GM21786 (cell line): Measurements from ENCODE around the gene LYRM9.
"Not testable (repeated sequence)": the region's sequence is repeated elsewhere in the genome, so short reads cannot be mapped to it uniquely, and the experiment has no call there.

Experiments used
- ATAC-seq: cut with Tn5 transposase; IDR thresholded peaks from one replicate; pipeline ENCODE4 v1.9.1; 2021; ENCODE audit not compliant: unreplicated experiment

The LYRM9 gene

GRCh38 chr17:27878776-27879562 lies 14.2 kb downstream of the LYRM9 start:
- no peak for ATAC-seq

DNA sequence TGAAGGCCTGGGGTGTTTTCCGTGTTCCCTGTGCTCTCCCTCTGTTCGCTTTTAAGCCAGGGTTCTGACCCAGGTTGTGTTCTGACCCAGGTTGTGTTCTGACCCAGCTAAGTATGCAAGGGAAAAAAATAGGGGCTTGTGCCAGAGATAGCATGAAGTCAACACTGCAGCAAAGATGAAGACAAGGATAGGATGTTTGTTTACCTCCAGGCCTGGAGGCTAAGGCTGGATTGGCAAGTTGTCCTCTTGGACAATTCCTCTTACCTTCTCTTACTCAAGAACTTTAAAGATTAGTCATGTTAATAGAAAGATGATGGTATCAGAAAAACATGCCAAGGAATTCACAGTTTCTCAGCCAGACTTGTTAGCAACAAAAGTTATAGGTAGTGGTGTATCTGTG lies 19.4 kb downstream of the LYRM9 start:
- ATAC-seq = no peak

DNA sequence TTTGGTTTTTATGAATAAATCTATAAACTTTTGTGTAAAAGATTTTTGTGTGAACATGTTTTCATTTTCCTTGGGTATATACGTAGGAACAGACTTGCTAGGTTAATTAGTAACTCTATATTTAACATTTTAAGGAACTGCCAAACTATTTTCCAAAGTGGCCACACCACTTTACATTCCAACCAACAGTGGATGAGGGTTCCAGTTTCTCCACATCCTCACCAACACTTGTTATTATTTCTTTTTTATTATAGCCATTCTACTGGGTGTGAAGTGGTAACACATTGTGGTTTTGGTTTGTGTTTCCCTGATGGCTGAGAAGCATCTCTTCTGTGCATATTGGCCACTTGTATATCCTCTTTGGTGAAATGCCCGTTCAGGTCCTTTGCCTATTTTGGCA lies 20.0 kb downstream of the LYRM9 start:
- ATAC-seq = no peak

DNA sequence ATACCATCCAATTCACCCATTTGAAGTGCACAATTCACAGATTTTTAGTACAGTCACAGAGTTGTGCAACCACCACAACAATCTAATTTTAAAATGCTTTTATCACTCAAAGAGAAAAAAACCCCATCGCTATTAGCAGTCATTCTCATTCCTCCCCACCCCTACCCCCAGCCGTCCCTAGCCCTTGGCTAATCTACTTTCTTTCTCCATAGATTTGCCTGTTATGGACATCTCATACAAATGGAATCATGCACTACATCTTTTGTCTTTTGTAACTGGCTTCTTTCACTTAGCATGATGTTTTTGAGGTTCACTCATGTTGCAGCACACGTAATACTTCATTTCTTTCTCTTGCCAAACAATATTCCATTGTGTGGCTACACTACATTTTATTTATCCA lies 20.4 kb downstream of the LYRM9 start:
- ATAC-seq = no peak

DNA sequence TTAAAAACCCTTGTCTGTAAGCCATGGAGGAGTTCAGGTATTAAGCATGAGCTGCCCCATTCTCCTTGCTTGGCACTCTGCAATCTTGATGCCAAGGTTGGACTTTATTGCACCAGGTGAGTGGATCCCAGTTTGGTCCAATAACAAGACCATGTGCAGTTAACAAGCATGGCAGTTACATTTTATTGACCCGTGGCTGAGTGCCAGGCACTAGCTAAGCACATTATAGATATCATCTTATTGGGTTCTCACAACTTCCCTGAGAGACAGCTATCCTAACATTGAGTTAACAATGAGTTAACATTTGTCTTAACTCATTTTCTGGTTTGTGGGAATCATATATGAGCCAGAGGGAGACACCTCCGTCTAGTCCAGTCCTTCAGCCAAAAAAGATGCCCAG lies 21.8 kb downstream of the LYRM9 start:
- ATAC-seq = no peak

- ATAC-seq = no peak
These were observed 22.8 kb downstream of the LYRM9 start for GRCh38 chr17:27870345-27870744.

GRCh38 chr17:27868565-27868964 lies 24.6 kb downstream of the LYRM9 start:
- ATAC-seq = no peak

DNA sequence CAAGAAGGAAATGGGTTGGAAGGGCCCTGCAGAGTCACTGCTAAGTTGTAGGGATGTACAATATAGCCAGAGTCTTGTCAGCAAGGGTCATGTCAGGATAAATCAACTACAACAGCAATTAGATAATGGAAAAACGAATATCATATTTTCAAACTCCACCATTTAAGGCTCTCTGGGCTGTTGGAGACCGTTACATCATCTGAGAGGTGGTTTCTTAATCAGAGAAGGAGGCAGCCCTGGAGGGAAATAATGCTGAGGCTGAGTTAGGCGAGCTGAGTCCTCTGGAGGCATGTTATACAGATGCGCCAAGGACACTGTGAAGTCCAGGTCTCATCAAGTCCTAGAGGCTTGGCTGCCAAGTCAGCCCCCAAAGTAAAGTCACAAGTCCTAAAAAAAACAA lies 30.3 kb downstream of the LYRM9 start:
- ATAC-seq = no peak

GRCh38 chr17:27862004-27862403 lies 31.2 kb downstream of the LYRM9 start:
- ATAC-seq = no peak

GRCh38 chr17:27860971-27861664 lies 32.0 kb downstream of the LYRM9 start:
- no peak for ATAC-seq

GRCh38 chr17:27858621-27859305 lies 34.4 kb downstream of the LYRM9 start:
- no peak for ATAC-seq

- ATAC-seq = no peak
These were observed 36.3 kb downstream of the LYRM9 start for GRCh38 chr17:27856676-27857432.

- ATAC-seq = no peak
These were observed 37.7 kb downstream of the LYRM9 start for GRCh38 chr17:27855454-27855853.

DNA sequence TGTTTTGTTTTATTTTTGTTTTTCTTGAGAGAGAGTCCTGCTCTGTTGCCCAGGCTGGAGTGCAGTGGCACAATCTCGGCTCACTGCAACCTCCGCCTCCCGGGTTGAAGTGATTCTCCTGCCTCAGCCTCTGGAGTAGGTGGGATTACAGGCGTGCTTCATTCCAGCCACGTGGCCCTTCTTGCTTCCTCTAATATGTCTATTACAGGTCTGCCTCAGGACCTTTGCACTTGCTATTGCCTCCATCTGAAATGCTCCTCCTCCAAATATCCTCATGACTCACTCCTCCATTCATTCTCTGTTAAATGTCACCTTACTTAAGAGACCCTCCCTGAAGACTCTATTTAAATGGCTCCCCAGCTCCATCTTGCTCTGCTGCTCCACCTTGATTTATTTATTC lies 39.0 kb downstream of the LYRM9 start:
- ATAC-seq = no peak

GRCh38 chr17:27853091-27853490 lies 40.1 kb downstream of the LYRM9 start:
- no peak for ATAC-seq

DNA sequence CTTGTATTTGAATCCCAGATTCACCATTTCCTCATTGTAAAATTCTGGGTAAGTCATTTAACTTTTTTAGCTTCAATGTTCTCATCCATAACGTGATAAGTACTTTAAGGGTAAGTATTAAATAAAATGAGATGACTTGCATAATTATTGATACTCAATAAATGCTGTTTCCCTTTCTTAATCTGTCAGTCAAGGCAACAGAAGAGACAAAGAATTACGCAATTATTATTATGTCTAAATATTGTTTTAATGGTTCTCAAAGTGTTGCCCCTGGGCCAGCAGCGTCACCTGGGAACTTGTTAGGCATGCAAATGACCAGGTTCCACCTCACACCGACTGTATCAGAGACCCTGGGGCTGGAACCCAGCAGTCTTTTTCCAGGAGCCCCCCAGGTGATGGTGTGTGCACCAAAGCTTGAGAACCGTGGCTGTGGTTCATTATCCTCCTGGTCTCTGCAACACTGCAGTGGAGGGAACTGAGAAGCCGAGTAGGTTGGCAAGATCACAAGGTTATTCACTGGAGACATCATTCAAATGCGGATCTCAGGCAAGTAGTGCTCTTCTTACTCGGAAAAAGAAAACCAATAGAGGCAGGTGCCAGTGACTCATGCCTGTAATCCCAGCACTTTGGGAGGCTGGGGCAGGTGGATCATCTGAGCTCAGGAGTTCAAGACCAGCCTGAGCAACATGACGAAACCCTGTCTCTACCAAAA lies 43.5 kb downstream of the LYRM9 start:
- ATAC-seq = no peak

DNA sequence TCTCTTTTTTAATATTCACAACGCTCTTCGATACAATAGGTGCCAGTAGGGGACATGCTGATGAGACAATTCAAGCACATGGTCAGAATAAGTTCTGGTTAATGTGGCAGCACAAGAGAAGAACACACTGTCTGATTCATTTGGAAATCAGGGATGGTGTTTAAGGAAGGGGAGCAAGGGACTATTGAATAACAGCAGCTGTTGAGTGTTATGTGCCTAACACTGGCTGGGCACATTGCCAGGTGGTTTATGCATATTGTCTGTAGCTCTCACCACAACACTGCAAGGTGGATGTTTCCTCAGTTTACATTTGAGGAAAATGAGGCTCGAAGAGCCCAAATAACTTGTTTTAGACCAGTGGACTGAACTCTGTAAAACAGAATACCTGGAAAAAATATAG lies 44.2 kb downstream of the LYRM9 start:
- no peak for ATAC-seq

- ATAC-seq = not testable (repeated sequence)
These were observed 46.3 kb downstream of the LYRM9 start for GRCh38 chr17:27846808-27847307.

DNA sequence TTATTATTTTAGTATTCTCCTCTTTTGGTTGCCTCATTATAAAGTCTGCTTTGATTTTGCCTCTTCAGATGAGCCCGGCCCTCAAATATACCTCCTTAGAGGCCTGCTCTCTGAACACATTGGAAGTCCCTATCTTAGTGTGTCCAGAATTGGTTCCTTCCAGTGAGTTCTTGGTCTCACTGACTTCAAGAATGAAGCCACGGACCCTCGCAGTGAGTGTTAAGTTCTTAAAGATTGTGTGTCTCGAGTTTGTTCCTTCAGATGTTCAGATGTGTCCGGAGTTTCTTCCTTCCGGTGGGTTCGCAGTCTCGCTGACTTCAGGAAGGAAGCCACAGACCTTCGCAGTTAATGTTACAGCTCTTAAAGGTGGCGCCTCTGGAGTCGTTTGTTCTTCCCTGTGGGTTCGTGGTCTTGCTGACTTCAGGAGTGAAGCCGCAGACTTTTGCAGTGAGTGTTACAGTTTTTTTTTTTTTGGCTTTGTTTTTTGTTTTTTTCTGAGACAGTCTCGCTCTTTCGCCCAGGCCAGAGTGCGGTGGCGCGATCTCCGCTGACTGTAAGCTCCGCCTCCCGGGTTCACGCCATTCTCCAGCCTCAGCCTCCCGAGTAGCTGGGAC lies 47.0 kb downstream of the LYRM9 start:
- no peak for ATAC-seq
